Smooth muscle cell (in vitro differentiated cells): ENCODE data around the gene COMMD10. TPM values are rescaled to one million over a fixed set of nuclear protein-coding genes. Genes with fewer than 3 reads are reported as not detected.

Experiments
- DNase-seq: peaks from one replicate; lab custom pipeline; 2025; ENCODE audit not compliant: unreplicated experiment; lab: John Stamatoyannopoulos, UW
- H2AFZ ChIP-seq: fragments of 200-600 bp; sonication (generic); 2 replicates; pipeline ENCODE4 v1.6.0; 2016; ENCODE audit warnings: antibody characterized with exemption, low read depth, mild to moderate bottlenecking
- H3F3A ChIP-seq: fragments of 200-600 bp; sonication (generic); 2 replicates; pipeline ENCODE4 v1.6.0; 2017; ENCODE audit warnings: antibody characterized with exemption, low read depth
- H3K27ac ChIP-seq: fragments of 200-600 bp; sonication (generic); 2 replicates; pipeline ENCODE4 v1.5.1; 2016; ENCODE audit warnings: low read depth, mild to moderate bottlenecking
- H3K27me3 ChIP-seq: fragments of 200-600 bp; sonication (generic); 2 replicates; pipeline ENCODE4 v1.6.1; 2016; ENCODE audit warnings: low read depth, mild to moderate bottlenecking
- H3K36me3 ChIP-seq: fragments of 200-600 bp; sonication (generic); 2 replicates; pipeline ENCODE4 v1.5.1; 2016; ENCODE audit warnings: low read depth
- H3K4me1 ChIP-seq: fragments of 200-600 bp; sonication (generic); 2 replicates; pipeline ENCODE4 v1.5.1; 2016; ENCODE audit warnings: low read depth
- H3K4me2 ChIP-seq: fragments of 200-600 bp; sonication (generic); 2 replicates; pipeline ENCODE4 v1.6.0; 2016; ENCODE audit warnings: mild to moderate bottlenecking
- H3K4me3 ChIP-seq: fragments of 200-600 bp; sonication (generic); 2 replicates; pipeline ENCODE4 v1.5.1; 2016; ENCODE audit warnings: mild to moderate bottlenecking
- H3K79me2 ChIP-seq: fragments of 200-600 bp; sonication (generic); 2 replicates; pipeline ENCODE4 v1.6.0; 2016; ENCODE audit warnings: low read depth, mild to moderate bottlenecking
- H3K9ac ChIP-seq: fragments of 200-600 bp; sonication (generic); 2 replicates; pipeline ENCODE4 v1.6.0; 2016; ENCODE audit warnings: low read depth
- H3K9me3 ChIP-seq: fragments of 200-600 bp; sonication (generic); replicated peaks from 2 replicates; pipeline ENCODE4 v1.5.1; 2016; ENCODE audit warnings: low read depth
- H4K20me1 ChIP-seq: fragments of 200-600 bp; sonication (generic); 2 replicates; pipeline ENCODE4 v1.6.0; 2016; ENCODE audit warnings: low read depth
- WGBS: methylation state at CpG from one replicate; pipeline ENCODE4 v1.1.7; 2016; ENCODE audit warnings: low lambda C conversion rate; 5-methylcytosine and 5-hydroxymethylcytosine counted together
- polyA plus RNA-seq: library from polyadenylated mRNA; unstranded; fragments of >200 nt; fragmentation: Nextera tagmentation; extraction: Ambion mirVana; gene quantifications from 2 replicates; pipeline ENCODE4 v1.2.1, GENCODE V29; 2016
- total RNA-seq: library from RNA; depleted of rRNA; stranded (reverse); fragments of >200 nt; gene quantifications from 2 replicates; pipeline ENCODE4 v1.2.3, GENCODE V29; 2014
- TF ChIP-seq, protein P1 (sequence below): fragments of 200-600 bp; sonication (generic); IDR thresholded peaks from 2 replicates; pipeline ENCODE4 v1.5.1; 2017; ENCODE audit warnings: borderline replicate concordance, mild to moderate bottlenecking, antibody characterized with exemption; ENCODE audit not compliant: insufficient read depth, poor library complexity, severe bottlenecking

Gene COMMD10
- total and polyA plus RNA-seq, 2 experiments from 2014 or later = 28.4 to 40.4 TPM

DNA sequence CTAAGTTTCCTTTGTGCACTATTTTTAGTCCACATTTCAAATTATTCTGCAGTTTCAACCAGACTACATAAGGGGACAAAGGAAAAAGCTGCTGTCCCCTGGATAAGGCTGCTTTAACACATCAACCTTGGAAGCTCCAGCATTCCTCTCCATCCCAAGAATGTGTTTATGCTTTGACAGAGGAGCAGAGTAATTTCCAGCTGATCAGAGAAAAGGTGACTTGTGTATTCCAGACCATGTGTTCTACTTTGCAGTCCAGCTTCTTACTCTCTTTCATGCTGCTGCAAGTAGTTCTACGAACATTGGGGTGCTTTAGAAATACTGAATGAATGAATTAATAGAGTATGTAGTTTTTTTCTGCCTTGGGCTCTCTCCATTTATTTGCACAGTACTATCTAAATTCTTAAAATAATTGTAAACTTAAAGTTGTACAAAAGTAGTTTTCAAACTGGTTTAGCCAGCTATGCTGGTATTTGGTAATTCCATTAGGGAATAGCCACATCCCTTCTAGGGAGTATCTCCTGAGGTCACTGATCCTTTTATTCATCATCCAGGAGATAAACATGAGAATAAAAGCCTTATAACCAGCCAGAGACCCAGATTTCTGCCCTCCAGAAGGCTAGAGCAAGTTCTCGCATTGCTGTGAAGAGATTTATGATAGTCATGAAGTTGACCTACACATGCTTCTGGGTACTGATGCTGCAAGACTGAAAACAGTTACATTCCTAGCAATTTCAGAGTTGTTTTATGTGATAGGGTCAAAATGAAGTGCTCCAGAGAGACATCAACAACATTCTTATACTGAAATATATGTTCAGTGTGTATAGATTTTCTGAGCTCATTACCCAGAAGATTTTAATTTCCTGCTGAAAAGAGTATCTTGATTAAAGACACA, 215.2 kb downstream of the COMMD10 start:
- Histone ChIP-seq H3K27me3 (no peaks in the 10 kb centered on the region), H2AFZ (no peak overlapping the region), H3F3A (no peaks in the 10 kb centered on the region), H3K9me3 (peaks cover 9% of the 10 kb centered on the region), H3K27ac (no peak overlapping the region), H4K20me1 (no peaks in the 10 kb centered on the region), H3K79me2 (no peaks in the 10 kb centered on the region), H3K4me2 (no peak overlapping the region), H3K9ac (no peak overlapping the region), H3K4me3 (no peak overlapping the region), H3K4me1 (no peaks in the 10 kb centered on the region), H3K36me3 (peaks cover 11% of the 10 kb centered on the region)
- TF ChIP-seq, protein P1, sequence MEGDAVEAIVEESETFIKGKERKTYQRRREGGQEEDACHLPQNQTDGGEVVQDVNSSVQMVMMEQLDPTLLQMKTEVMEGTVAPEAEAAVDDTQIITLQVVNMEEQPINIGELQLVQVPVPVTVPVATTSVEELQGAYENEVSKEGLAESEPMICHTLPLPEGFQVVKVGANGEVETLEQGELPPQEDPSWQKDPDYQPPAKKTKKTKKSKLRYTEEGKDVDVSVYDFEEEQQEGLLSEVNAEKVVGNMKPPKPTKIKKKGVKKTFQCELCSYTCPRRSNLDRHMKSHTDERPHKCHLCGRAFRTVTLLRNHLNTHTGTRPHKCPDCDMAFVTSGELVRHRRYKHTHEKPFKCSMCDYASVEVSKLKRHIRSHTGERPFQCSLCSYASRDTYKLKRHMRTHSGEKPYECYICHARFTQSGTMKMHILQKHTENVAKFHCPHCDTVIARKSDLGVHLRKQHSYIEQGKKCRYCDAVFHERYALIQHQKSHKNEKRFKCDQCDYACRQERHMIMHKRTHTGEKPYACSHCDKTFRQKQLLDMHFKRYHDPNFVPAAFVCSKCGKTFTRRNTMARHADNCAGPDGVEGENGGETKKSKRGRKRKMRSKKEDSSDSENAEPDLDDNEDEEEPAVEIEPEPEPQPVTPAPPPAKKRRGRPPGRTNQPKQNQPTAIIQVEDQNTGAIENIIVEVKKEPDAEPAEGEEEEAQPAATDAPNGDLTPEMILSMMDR = no peak
- DNase-seq = no peak
- WGBS = 83% methylated on average over 2 of the region's 2 CpGs

DNA sequence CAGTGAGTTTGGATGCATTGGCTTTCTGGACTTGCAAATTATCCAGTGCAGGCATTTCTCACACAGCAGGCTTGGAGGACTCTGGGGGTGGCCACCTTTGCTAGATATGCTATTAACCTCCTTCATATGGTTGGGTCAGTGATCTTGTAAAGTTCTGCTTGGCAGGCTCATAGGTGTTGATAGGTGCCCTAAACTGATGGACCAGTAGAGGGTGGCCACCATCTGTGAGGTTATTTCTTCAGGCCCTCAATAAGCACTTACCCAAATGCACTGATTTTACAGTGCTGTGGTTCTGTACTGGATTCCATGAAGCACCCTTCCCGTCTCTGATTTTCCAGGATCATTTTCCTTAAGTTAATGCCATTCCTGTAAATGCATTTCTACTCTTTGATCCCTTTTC, 216.3 kb downstream of the COMMD10 start:
- Histone ChIP-seq H3F3A (no peaks in the 10 kb centered on the region), H3K79me2 (no peaks in the 10 kb centered on the region), H3K4me1 (no peaks in the 10 kb centered on the region), H3K9ac (no peak overlapping the region), H3K4me3 (no peak overlapping the region), H2AFZ (no peak overlapping the region), H3K9me3 (peaks cover 9% of the 10 kb centered on the region), H3K36me3 (peaks cover 17% of the 10 kb centered on the region), H3K27me3 (no peaks in the 10 kb centered on the region), H4K20me1 (no peaks in the 10 kb centered on the region), H3K4me2 (no peak overlapping the region), H3K27ac (no peak overlapping the region)
- 85% methylated on average over 1 of the region's 1 CpG for WGBS
- DNase-seq = no peak
- TF ChIP-seq, protein P1 = no peak

DNA sequence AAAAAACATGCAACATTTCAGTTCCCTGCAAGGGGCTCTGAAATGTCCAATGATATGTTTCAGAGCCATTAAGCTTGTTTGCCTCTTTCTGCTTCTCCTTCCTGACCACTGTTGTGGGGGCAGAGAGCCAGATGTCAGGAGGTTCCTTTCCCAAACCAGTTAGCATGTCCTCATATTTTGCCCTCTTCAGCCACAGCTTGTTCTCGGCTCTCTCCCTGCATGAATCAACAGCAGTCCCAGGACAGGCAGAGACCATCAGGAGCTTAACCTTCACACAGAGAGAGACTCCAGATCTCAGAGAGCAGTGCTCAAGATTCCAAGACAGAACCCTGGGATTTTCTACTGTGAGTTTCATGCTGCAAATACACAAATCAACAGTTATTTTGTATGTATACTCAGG, 218.5 kb downstream of the COMMD10 start:
- H3K79me2 ChIP-seq = no peaks in the 10 kb centered on the region
- H3K27ac ChIP-seq = no peak overlapping the region
- TF ChIP-seq, protein P1 = no peak
- peaks cover 16% of the 10 kb centered on the region for H3K36me3 ChIP-seq
- no peaks in the 10 kb centered on the region for H3F3A ChIP-seq
- DNase-seq = no peak
- no peaks in the 10 kb centered on the region for H3K4me1 ChIP-seq
- H3K4me3 ChIP-seq = no peak overlapping the region
- no peak overlapping the region for H2AFZ ChIP-seq
- H3K9me3 ChIP-seq = peaks cover 13% of the 10 kb centered on the region
- 82% methylated on average over 1 of the region's 1 CpG for WGBS
- no peaks in the 10 kb centered on the region for H3K27me3 ChIP-seq
- H4K20me1 ChIP-seq = no peaks in the 10 kb centered on the region
- no peak overlapping the region for H3K4me2 ChIP-seq
- no peak overlapping the region for H3K9ac ChIP-seq

DNA sequence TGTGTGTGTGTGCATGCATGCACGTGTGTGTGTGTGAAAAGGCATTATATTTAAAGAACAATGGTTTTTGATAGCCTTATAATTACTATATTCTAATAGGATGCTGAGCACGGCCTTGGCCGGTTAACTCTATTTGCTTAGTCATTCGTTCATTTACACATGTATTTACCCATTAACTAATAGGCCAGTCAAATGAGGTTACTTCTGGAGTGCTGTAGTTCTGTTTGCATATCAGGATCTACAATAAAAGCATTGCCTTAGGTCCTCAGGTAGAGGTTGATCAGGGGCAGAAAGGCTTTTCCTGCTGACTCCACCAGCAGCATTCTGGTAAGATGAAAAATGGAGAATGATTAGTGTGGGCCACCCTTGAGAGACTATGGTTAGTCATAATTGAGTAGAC, 219.0 kb downstream of the COMMD10 start:
- peaks cover 19% of the 10 kb centered on the region for H3K36me3 ChIP-seq

More for the DNA sequence above, 219.0 kb downstream of the COMMD10 start:
- no peak overlapping the region for H3K4me2 ChIP-seq
- no peak overlapping the region for H3K27ac ChIP-seq
- 87% methylated on average over 4 of the region's 4 CpGs for WGBS
- H3K9ac ChIP-seq = no peak overlapping the region
- no peak for DNase-seq
- H3K79me2 ChIP-seq = no peaks in the 10 kb centered on the region
- H4K20me1 ChIP-seq = no peaks in the 10 kb centered on the region
- no peak overlapping the region for H3K4me3 ChIP-seq
- no peaks in the 10 kb centered on the region for H3F3A ChIP-seq
- TF ChIP-seq, protein P1 = no peak
- peaks cover 12% of the 10 kb centered on the region for H3K9me3 ChIP-seq
- H3K4me1 ChIP-seq = no peaks in the 10 kb centered on the region
- no peak overlapping the region for H2AFZ ChIP-seq
- no peaks in the 10 kb centered on the region for H3K27me3 ChIP-seq
